ENCODE measurements around the gene TFPT.
"Not testable (repeated sequence)": the region's sequence is repeated elsewhere in the genome, so short reads cannot be mapped to it uniquely, and the experiment has no call there.

Gene TFPT

GRCh38 chr19:54124393-54124792 lies 8.9 kb upstream of the TFPT start:
- in situ Hi-C loops (cut with MboI; ENCODE audit: low sequenced_read_pairs) = no loop called here

GRCh38 chr19:54123682-54124081 lies 8.2 kb upstream of the TFPT start:
- in situ Hi-C loops (cut with MboI; ENCODE audit: low sequenced_read_pairs) = no loop called here

GRCh38 chr19:54121259-54121658 lies 5.8 kb upstream of the TFPT start:
- in situ Hi-C loops (cut with MboI; ENCODE audit: low sequenced_read_pairs) = no loop called here

- in situ Hi-C loops (cut with MboI; ENCODE audit: low sequenced_read_pairs) = no loop called here
Measured at GRCh38 chr19:54114340-54115108, 933 bp downstream of the TFPT start.

- in situ Hi-C loops (cut with MboI; ENCODE audit: low sequenced_read_pairs) = no loop called here
Measured at GRCh38 chr19:54109651-54110050, 5.8 kb downstream of the TFPT start.

GRCh38 chr19:54108496-54108895 lies 7.0 kb downstream of the TFPT start:
- in situ Hi-C loops (cut with MboI; ENCODE audit: low sequenced_read_pairs) = no loop called here

- in situ Hi-C loops (cut with MboI; ENCODE audit: low sequenced_read_pairs) = no loop called here
Measured at GRCh38 chr19:54107876-54108490, 7.5 kb downstream of the TFPT start.

- in situ Hi-C loops (cut with MboI; ENCODE audit: low sequenced_read_pairs) = no loop called here
Measured at GRCh38 chr19:54106716-54107115, 8.7 kb downstream of the TFPT start.

GRCh38 chr19:54105796-54106195 lies 9.7 kb downstream of the TFPT start:
- in situ Hi-C loops (cut with MboI; ENCODE audit: low sequenced_read_pairs) = no loop called here

GRCh38 chr19:54104998-54105715 lies 10.3 kb downstream of the TFPT start:
- in situ Hi-C loops (cut with MboI; ENCODE audit: low sequenced_read_pairs) = no loop called here

- in situ Hi-C loops (cut with MboI; ENCODE audit: low sequenced_read_pairs) = no loop called here
Measured at GRCh38 chr19:54102421-54103169, 12.9 kb downstream of the TFPT start, which contains the start of gene NDUFA3. NDUFA3 (plus strand) TSS chr19:54102855; CDS start chr19:54102879, 24 bp downstream.

GRCh38 chr19:54100561-54100960 lies 14.9 kb downstream of the TFPT start, which contains the start of gene OSCAR:
OSCAR (minus strand) TSS chr19:54100803; CDS start chr19:54100792, 11 bp downstream.
- in situ Hi-C loops (cut with MboI; ENCODE audit: low sequenced_read_pairs) = no loop called here

- in situ Hi-C loops (cut with MboI; ENCODE audit: low sequenced_read_pairs) = not testable (repeated sequence)
Measured at GRCh38 chr19:54099903-54100255, 15.6 kb downstream of the TFPT start.

- in situ Hi-C loops (cut with MboI; ENCODE audit: low sequenced_read_pairs) = no loop called here
Measured at GRCh38 chr19:54099190-54099902, 16.1 kb downstream of the TFPT start.

GRCh38 chr19:54096617-54097106 lies 18.8 kb downstream of the TFPT start:
- in situ Hi-C loops (cut with MboI; ENCODE audit: low sequenced_read_pairs) = no loop called here

GRCh38 chr19:54095859-54096616 lies 19.4 kb downstream of the TFPT start:
- in situ Hi-C loops (cut with MboI; ENCODE audit: low sequenced_read_pairs) = not testable (repeated sequence)

- in situ Hi-C loops (cut with MboI; ENCODE audit: low sequenced_read_pairs) = no loop called here
Measured at GRCh38 chr19:54095136-54095858, 20.2 kb downstream of the TFPT start.

- in situ Hi-C loops (cut with MboI; ENCODE audit: low sequenced_read_pairs) = no loop called here
Measured at GRCh38 chr19:54094426-54095000, 20.9 kb downstream of the TFPT start.

Data from HL-60/S4 (cell line).